Astrocyte of the cerebellum (primary cell): ENCODE results near the gene LCN6.

Source experiments
- DNase-seq: peaks from one replicate; pipeline ENCODE4 v3.0.0-alpha.2; 2011; ENCODE audit warnings: low read depth
- H3K4me3 ChIP-seq: 2 replicates; pipeline ENCODE4 v1.5.1; 2011; ENCODE audit warnings: mild to moderate bottlenecking, low read depth, low read length, moderate library complexity
- in situ Hi-C: cut with HindIII; loops from 2 replicates; pipeline ENCODE4 v1.10.0; 2017; ENCODE audit warnings: low sequenced_read_pairs
- TF ChIP-seq, protein P1 (sequence below): IDR thresholded peaks from 2 replicates; pipeline ENCODE4 v1.5.1; 2012; ENCODE audit warnings: low read length, low read depth, moderate library complexity, mild to moderate bottlenecking; ENCODE audit errors: missing control alignments

Gene LCN6

DNA sequence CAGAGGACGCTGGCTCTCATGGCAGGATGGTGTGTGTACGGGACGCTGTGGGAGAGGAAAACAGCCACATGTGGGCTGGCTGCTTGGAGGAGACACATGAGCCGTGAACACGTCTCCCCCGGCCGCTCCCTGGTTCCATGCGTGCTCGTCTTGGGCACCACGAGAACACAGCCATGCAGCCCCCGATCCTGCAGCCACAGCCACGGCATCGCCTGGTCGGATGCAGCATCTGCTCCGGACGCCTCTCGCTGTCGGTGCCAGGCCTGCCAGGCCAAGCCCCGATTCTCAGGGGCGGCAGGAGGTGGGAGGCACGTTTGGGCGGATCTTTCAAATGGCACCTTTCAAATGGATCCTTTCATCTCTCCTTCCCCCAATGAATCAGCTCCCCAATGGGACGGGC is 8.8 kb downstream of the LCN6 start:
- in situ Hi-C loops, result no loop called here
- no peak for DNase-seq
- no peak overlapping the region for H3K4me3 ChIP-seq
- TF ChIP-seq, protein P1, sequence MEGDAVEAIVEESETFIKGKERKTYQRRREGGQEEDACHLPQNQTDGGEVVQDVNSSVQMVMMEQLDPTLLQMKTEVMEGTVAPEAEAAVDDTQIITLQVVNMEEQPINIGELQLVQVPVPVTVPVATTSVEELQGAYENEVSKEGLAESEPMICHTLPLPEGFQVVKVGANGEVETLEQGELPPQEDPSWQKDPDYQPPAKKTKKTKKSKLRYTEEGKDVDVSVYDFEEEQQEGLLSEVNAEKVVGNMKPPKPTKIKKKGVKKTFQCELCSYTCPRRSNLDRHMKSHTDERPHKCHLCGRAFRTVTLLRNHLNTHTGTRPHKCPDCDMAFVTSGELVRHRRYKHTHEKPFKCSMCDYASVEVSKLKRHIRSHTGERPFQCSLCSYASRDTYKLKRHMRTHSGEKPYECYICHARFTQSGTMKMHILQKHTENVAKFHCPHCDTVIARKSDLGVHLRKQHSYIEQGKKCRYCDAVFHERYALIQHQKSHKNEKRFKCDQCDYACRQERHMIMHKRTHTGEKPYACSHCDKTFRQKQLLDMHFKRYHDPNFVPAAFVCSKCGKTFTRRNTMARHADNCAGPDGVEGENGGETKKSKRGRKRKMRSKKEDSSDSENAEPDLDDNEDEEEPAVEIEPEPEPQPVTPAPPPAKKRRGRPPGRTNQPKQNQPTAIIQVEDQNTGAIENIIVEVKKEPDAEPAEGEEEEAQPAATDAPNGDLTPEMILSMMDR, result no peak

DNA sequence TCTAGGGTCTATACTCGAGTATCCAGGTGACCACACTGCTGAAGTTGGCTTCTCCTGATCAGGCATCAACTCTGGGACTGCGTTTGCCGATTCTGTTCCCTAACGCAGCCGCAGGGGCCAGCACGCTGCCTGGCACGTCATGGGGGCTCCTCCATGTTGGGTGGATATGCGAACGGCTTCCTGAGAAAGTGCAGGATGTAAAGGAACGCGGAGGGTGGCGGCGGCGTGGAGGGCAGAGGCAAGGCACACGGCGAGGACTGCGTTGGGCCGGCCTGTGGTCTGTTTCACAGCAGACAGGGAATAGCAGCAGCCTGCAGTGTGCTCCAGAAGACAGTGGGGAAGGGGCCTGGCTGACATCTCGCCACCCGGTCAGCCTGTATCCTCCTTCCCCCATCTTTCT is 9.4 kb downstream of the LCN6 start:
- no peak for DNase-seq
- in situ Hi-C loops, result no loop called here
- no peak overlapping the region for H3K4me3 ChIP-seq
- TF ChIP-seq, protein P1, result no peak

DNA sequence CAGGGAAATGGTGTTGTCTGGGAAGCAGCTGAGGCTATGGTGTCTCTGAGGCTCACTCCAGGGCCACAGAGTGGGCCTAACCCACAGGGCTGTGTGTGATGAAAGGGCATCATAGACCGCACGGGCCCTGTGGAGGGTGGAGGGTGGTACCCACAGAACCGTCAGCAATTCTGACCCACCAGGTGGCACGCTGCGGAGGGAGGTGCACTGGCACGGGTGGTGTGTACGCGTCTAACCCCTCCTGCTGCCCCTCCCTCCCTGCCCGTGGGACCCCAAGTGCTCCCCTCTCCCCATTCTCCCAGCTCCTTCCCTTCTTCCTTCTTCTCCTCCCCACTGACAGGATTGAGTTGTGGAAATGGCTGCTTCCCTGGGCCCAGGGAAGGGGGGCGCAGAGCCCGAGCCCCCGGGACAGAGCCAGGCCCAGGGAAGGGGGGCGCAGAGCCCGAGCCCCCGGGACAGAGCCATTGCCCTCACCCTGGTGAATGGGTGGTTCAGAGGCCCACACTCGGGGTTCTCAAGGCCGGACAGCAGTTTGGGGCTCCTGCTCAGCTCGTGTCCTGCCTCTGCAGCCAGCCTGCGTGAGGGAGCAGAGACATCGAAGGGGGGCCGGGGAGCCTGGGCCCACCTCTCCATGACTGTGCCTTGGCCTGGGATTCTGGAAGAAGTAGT is 12.4 kb downstream of the LCN6 start:
- DNase-seq, result no peak
- no peak overlapping the region for H3K4me3 ChIP-seq
- TF ChIP-seq, protein P1, result no peak
- in situ Hi-C loops, result no loop called here

DNA sequence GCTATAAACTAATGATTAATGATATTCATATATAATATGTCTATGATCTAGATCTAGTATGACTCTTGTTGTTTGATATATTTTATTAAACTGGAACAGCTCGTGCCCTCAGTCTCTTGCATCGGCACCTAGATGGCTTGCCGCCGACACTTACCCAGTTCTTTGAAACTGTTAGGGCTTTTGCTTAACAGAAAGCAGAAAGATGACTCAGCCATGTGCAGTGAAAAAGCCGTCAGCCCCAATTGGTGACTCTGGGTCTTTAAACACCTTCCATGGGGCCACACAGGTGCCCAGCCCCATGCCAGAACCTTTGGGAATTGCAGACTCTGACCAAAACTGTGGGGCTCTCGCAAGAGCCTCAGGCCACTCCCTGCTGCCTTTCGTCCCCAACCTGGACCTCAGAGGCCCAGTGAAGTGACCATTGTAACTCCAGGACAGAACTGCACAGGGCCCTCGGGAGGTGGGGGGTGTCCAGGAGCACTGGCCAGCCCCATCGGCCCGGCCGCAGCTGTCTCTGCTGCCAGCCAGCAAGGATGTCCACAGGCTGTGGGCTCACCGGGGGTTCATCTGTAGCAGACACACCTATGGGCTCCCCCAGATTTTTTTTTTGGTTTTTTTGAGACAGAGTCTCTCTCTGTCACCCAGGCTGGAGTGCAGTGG is 13.4 kb downstream of the LCN6 start:
- DNase-seq, result no peak

DNA sequence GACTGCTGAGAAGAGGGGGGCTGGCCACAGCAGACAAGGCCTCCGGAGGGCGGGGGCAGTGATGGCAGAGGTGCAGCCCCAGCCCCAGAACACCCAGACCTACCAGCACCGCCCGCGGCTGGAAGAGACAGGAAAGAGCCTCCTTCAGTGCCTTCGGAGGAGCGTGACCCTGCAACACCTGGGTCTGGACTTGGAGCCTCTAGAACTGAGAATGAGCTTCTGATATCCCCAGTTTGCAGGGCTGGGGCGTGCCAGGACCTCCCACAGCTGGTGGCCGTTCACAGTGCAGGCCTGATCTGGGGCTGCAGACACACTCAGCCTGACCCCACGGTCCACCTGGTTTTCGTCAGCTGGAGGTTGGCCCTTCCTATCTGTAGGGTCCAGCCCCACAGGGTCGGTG is 14.7 kb downstream of the LCN6 start:
- in situ Hi-C loops, result no loop called here
- no peak overlapping the region for H3K4me3 ChIP-seq
- TF ChIP-seq, protein P1, result no peak
- DNase-seq, result no peak

More for the DNA sequence above, 13.4 kb downstream of the LCN6 start:
- in situ Hi-C loops, result no loop called here
- TF ChIP-seq, protein P1, result no peak
- H3K4me3 ChIP-seq, result no peak overlapping the region

DNA sequence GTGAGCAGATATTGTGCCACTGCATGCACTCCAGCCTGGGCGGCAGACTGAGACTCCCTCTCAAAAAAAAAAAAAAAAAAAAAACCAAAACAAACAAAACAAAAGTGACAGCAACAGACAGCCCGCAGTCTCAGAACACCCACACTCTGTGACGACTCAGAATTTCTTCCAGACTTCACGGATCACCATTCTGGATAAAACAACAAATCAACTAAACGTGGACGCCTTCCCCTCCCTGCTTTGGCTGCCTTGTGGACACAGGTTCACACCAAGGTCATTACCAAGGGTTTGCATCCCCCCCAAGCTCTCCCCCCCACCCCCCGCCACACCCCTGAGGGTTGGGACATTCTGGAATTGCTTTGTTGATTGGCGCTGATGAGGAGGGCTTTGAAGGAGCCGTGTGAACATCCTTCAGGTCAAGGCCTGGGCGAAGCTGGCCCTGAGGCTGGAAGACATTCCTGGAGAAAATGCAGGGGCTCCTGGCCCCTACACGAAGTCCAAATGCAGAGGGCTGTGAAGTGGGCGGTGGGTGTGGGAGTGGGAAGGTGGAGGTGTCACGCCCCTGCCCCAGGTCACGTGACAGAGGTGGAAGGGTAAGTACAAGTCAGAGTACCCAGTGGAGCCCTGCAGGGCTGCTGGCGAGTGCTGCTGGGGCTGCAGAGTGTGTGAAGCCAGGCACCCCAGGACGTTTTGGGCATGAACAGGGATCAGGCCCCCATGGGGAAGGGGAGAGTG is 15.7 kb downstream of the LCN6 start:
- DNase-seq, result no peak
- no peak overlapping the region for H3K4me3 ChIP-seq
- in situ Hi-C loops, result no loop called here
- TF ChIP-seq, protein P1, result no peak
